PC-3 (cell line): Measurements from ENCODE around the gene MOB1B. TPM values are rescaled to one million over a fixed set of nuclear protein-coding genes. Genes with fewer than 3 reads are reported as not detected.

ENCODE experiments used
- ATAC-seq: fragments of 200-7000 bp; cut with Tn5 transposase; 2 replicates; pipeline ENCODE4 v1.9.1; 2020; ENCODE audit warnings: mild to moderate bottlenecking, moderate library complexity
- BruUV-seq: library from RNA; stranded (reverse); fragments of 400-500 nt; replicated peaks from 2 replicates; lab custom pipeline; 2021; lab: Mats Ljungman, UMichigan
- CTCF ChIA-PET: fragments of 300-600 bp; sonication (Branson Sonifier 250); formaldehyde crosslinking; loops from one replicate; lab custom pipeline; 2022; ENCODE audit warnings: antibody characterized with exemption; lab: Charles Lee
- POLR2A ChIA-PET: fragments of 300-600 bp; sonication (Branson Sonifier 250); formaldehyde crosslinking; loops from one replicate; lab custom pipeline; 2022; ENCODE audit warnings: antibody characterized with exemption; ENCODE audit not compliant: unreplicated experiment; lab: Charles Lee
- DNase-seq: peaks from one replicate; pipeline ENCODE4 v3.0.0-alpha.2; 2015
- H2AFZ ChIP-seq: fragments of 300-600 bp; sonication (generic); 2 replicates; pipeline ENCODE4 v1.6.0; 2016; ENCODE audit warnings: antibody characterized with exemption, low read length
- H3F3A ChIP-seq: fragments of 300-600 bp; sonication (generic); one replicate; pipeline ENCODE4 v1.6.0; 2017; ENCODE audit warnings: antibody characterized with exemption, low read length, control low read depth, mild to moderate bottlenecking; ENCODE audit not compliant: unreplicated experiment
- H3K27ac ChIP-seq: fragments of 300-600 bp; sonication (generic); 2 replicates; pipeline ENCODE4 v1.5.1; 2016; ENCODE audit warnings: mild to moderate bottlenecking, low read length
- H3K27me3 ChIP-seq: fragments of 300-600 bp; sonication (generic); 2 replicates; pipeline ENCODE4 v1.6.1; 2016; ENCODE audit warnings: low read length, mixed read lengths
- H3K36me3 ChIP-seq: fragments of 300-600 bp; sonication (generic); 2 replicates; pipeline ENCODE4 v1.6.1; 2016; ENCODE audit warnings: low read depth, mixed run types, low read length, mixed read lengths
- H3K4me1 ChIP-seq: fragments of 300-600 bp; sonication (generic); 2 replicates; pipeline ENCODE4 v1.5.1; 2016; ENCODE audit warnings: low read length; ENCODE audit not compliant: insufficient read depth
- H3K4me2 ChIP-seq: fragments of 300-600 bp; sonication (generic); 2 replicates; pipeline ENCODE4 v1.6.0; 2016; ENCODE audit warnings: low read length
- H3K4me3 ChIP-seq: fragments of 300-600 bp; sonication (generic); 2 replicates; pipeline ENCODE4 v1.5.1; 2016; ENCODE audit warnings: mild to moderate bottlenecking, low read length, mixed read lengths
- H3K79me2 ChIP-seq: fragments of 300-600 bp; sonication (generic); 2 replicates; pipeline ENCODE4 v1.6.1; 2017; ENCODE audit warnings: low read length, mixed read lengths
- H3K9ac ChIP-seq: fragments of 300-600 bp; sonication (generic); 2 replicates; pipeline ENCODE4 v1.6.0; 2016; ENCODE audit warnings: mild to moderate bottlenecking, low read length
- H3K9me2 ChIP-seq: fragments of 300-600 bp; sonication (generic); replicated peaks from 2 replicates; pipeline ENCODE4 v1.6.1; 2016; ENCODE audit warnings: mixed run types, low read length, mixed read lengths
- H3K9me3 ChIP-seq: fragments of 300-600 bp; sonication (generic); 2 replicates; pipeline ENCODE4 v1.6.1; 2016; ENCODE audit warnings: low read length, mixed read lengths
- H4K20me1 ChIP-seq: fragments of 300-600 bp; sonication (generic); 2 replicates; pipeline ENCODE4 v1.6.1; 2016; ENCODE audit warnings: low read length, mixed read lengths
- EZH2 ChIP-seq: fragments of 300-600 bp; sonication (generic); IDR thresholded peaks from one replicate; pipeline ENCODE4 v1.6.1; 2017; ENCODE audit warnings: antibody characterized with exemption, mild to moderate bottlenecking, low read length; ENCODE audit not compliant: unreplicated experiment
- EZH2phosphoT487 ChIP-seq: fragments of 300-600 bp; sonication (generic); IDR thresholded peaks from 2 replicates; pipeline ENCODE4 v1.6.1; 2018; ENCODE audit warnings: mild to moderate bottlenecking, antibody characterized with exemption, low read length, borderline replicate concordance
- intact Hi-C: fragments of 100-400 bp; cut with micrococcal nuclease; formaldehyde crosslinking; loops from 2 replicates; pipeline ENCODE4 v1.9.0; 2023
- total RNA-seq: library from RNA; depleted of rRNA; stranded (reverse); fragments of >200 nt; gene quantifications from 2 replicates; pipeline ENCODE4 v1.2.3, GENCODE V29; 2014
- TF ChIP-seq, protein P1 (sequence below): fragments of 300-600 bp; sonication (generic); conservative IDR thresholded peaks from 2 replicates; pipeline ENCODE4 v1.5.1; 2017; ENCODE audit warnings: antibody characterized with exemption, low read depth, mild to moderate bottlenecking, low read length

The MOB1B gene
- total RNA-seq, 1 experiment from 2014 or later = 11.4 TPM

DNA sequence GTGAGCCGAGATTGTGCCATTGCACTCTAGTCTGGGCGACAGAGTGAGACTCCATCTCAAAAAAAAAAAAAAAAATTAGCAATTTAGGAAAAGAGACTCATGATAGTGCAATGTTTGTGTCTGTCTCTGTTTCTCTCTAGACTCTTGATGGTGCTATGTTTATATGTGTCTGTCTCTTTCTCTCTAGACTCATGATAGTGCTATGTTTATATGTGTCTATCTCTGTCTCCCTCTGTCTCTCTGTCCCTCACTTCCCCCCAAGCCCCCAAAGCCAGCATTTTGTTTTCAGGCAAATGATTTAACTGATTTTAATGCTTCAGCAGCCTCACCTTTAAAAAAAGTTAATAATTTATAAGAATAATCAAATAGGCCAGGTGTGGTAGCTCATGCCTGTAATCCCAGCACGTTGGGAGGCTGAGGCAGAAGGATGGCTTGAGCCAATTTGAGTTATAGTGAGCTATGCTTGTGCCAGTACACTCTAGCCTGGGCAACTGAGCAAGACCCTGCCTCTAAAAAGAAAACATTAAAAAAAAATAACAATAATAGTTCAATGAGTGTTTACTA lies 6.9 kb downstream of the MOB1B start:
- no peak overlapping the region for H3K4me3 ChIP-seq
- H3K4me1 ChIP-seq = peaks cover 3% of the 10 kb centered on the region
- no peaks in the 10 kb centered on the region for H4K20me1 ChIP-seq
- intact Hi-C loops = loop anchor here (10.0 kb wide), 1 partner anchor 204 kb away; no protein-coding TSS in a partner anchor
- no peaks in the 10 kb centered on the region for H3K9me2 ChIP-seq
- DNase-seq (no peak), ATAC-seq (no peak)
- no peak overlapping the region for H2AFZ ChIP-seq
- TF ChIP-seq EZH2 (no peak), EZH2phosphoT487 (no peak)
- TF ChIP-seq, protein P1, sequence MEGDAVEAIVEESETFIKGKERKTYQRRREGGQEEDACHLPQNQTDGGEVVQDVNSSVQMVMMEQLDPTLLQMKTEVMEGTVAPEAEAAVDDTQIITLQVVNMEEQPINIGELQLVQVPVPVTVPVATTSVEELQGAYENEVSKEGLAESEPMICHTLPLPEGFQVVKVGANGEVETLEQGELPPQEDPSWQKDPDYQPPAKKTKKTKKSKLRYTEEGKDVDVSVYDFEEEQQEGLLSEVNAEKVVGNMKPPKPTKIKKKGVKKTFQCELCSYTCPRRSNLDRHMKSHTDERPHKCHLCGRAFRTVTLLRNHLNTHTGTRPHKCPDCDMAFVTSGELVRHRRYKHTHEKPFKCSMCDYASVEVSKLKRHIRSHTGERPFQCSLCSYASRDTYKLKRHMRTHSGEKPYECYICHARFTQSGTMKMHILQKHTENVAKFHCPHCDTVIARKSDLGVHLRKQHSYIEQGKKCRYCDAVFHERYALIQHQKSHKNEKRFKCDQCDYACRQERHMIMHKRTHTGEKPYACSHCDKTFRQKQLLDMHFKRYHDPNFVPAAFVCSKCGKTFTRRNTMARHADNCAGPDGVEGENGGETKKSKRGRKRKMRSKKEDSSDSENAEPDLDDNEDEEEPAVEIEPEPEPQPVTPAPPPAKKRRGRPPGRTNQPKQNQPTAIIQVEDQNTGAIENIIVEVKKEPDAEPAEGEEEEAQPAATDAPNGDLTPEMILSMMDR = no peak
- H3K9ac ChIP-seq = no peak overlapping the region
- no peak overlapping the region for H3K27ac ChIP-seq
- ChIA-PET POLR2A (no interaction called here), CTCF (no interaction called here)
- H3K79me2 ChIP-seq = peaks cover 75% of the 10 kb centered on the region
- no peak overlapping the region for H3K4me2 ChIP-seq
- no peaks in the 10 kb centered on the region for H3K9me3 ChIP-seq
- H3F3A ChIP-seq = no peaks in the 10 kb centered on the region
- BruUV-seq = no TSS peak
- peaks cover 6% of the 10 kb centered on the region; the same call in 1 of the 2 replicates for H3K36me3 ChIP-seq
- no peaks in the 10 kb centered on the region for H3K27me3 ChIP-seq

DNA sequence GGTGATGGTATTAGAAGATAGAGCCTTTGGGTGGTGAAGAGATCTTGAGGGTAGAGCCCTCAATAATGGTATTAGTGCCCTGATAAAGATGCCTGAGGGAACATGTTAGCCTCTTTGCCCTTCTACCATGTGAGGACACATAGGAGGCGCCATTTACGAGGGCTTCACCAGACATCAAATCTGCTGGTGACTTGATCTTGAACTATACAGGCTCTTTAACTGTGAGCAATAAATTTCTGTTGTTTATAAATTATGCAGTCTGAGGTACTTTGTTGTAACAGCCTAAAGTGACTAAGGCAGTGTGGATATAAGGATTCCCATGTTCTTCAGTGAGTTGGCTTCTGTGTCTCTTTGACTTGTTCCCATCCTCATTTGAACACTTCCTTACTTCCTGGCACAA lies 11.8 kb downstream of the MOB1B start:
- Histone ChIP-seq H3K4me3 (no peak overlapping the region), H3K4me2 (peak overlapping the region; percentile 85), H3K27ac (no peak overlapping the region), H3K9me2 (no peaks in the 10 kb centered on the region), H3K79me2 (peaks cover 75% of the 10 kb centered on the region), H3K9me3 (no peaks in the 10 kb centered on the region), H3K27me3 (no peaks in the 10 kb centered on the region), H2AFZ (no peak overlapping the region), H4K20me1 (no peaks in the 10 kb centered on the region), H3K4me1 (peaks cover 24% of the 10 kb centered on the region), H3F3A (no peaks in the 10 kb centered on the region), H3K9ac (no peak overlapping the region), H3K36me3 (no peaks in the 10 kb centered on the region; the same call in 1 of the 2 replicates)
- intact Hi-C loops = no loop called here
- ChIA-PET POLR2A (interaction anchor here (0.6 kb wide), 1 partner anchor 12 kb away, joined by 12 read pairs; no protein-coding TSS in a partner anchor), CTCF (no interaction called here)
- peak; percentile 22 for DNase-seq
- TF ChIP-seq, protein P1 = peak; percentile 39; the same call in 1 of the 2 replicates
- no peak for TF ChIP-seq EZH2
- no peak for TF ChIP-seq EZH2phosphoT487
- ATAC-seq = peak; percentile 30
- no TSS peak for BruUV-seq

DNA sequence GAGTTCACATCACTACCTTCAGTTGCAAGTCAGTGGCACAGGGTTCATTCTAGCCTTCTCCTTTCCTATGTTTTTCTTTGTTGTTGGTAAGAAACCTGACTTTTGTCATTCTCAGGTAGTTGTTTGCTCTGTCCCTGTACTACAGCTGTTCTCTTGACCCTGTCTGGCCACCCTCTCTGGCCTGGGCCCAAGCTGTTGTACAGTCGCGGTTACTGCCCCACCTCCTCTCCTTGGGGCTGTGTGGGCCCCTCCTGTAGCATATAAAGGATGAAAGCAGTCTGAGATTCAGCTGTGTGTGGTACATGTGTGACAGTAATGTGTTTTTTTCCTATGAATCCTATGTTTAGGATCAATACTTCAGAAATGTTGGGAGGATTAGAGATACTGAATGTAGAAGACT lies 12.5 kb downstream of the MOB1B start:
- ChIA-PET CTCF (no interaction called here), POLR2A (interaction anchor here (0.5 kb wide), 1 partner anchor 230 kb away, joined by 3 read pairs; no protein-coding TSS in a partner anchor)
- H3K4me3 ChIP-seq = peak overlapping the region; percentile 65
- intact Hi-C loops = no loop called here
- peak overlapping the region; percentile 30 for H3K9ac ChIP-seq
- H3K4me2 ChIP-seq = peak overlapping the region; percentile 85
- H2AFZ ChIP-seq = peak overlapping the region; percentile 71
- H3K27ac ChIP-seq = peak overlapping the region; percentile 64
- no TSS peak for BruUV-seq
- no peak for TF ChIP-seq EZH2phosphoT487
- no peaks in the 10 kb centered on the region for H3K9me3 ChIP-seq
- peaks cover 73% of the 10 kb centered on the region for H3K79me2 ChIP-seq
- DNase-seq (peak; percentile 23), ATAC-seq (peak; percentile 41)
- no peaks in the 10 kb centered on the region for H3K27me3 ChIP-seq
- H3K36me3 ChIP-seq = no peaks in the 10 kb centered on the region; the same call in 1 of the 2 replicates
- no peaks in the 10 kb centered on the region for H3K9me2 ChIP-seq
- H3K4me1 ChIP-seq = peaks cover 24% of the 10 kb centered on the region
- H4K20me1 ChIP-seq = no peaks in the 10 kb centered on the region
- H3F3A ChIP-seq = no peaks in the 10 kb centered on the region
